GM23338 (cell line): ENCODE measurements around the gene C1QL4. TPM values are rescaled to one million over a fixed set of nuclear protein-coding genes. Genes with fewer than 3 reads are reported as not detected.

Source experiments
- ATAC-seq: fragments of 200-7000 bp; cut with Tn5 transposase; 3 replicates; pipeline ENCODE4 v1.9.1; 2020
- DNase-seq: peaks from one replicate; pipeline ENCODE4 v3.0.0-alpha.2; 2015; ENCODE audit warnings: low spot score
- H2AFZ ChIP-seq: fragments of 200-600 bp; sonication (generic); 2 replicates; pipeline ENCODE4 v1.8.0; 2016; ENCODE audit warnings: antibody characterized with exemption, mild to moderate bottlenecking, moderate library complexity
- H3F3A ChIP-seq: fragments of 200-600 bp; sonication (generic); replicated peaks from 2 replicates; pipeline ENCODE4 v1.8.0; 2017; ENCODE audit warnings: antibody characterized with exemption, mixed run types, low read depth
- H3K27ac ChIP-seq: fragments of 200-600 bp; sonication (generic); 2 replicates; pipeline ENCODE4 v1.6.1; 2016; ENCODE audit warnings: low read depth
- H3K27me3 ChIP-seq: fragments of 200-600 bp; sonication (generic); 2 replicates; pipeline ENCODE4 v1.8.0; 2016; ENCODE audit warnings: mild to moderate bottlenecking, mixed run types, moderate library complexity; ENCODE audit not compliant: insufficient read depth
- H3K36me3 ChIP-seq: fragments of 200-600 bp; sonication (generic); 2 replicates; pipeline ENCODE4 v1.8.0; 2016; ENCODE audit warnings: mild to moderate bottlenecking; ENCODE audit not compliant: insufficient read depth
- H3K4me1 ChIP-seq: fragments of 200-600 bp; sonication (generic); 2 replicates; pipeline ENCODE4 v1.8.0; 2016; ENCODE audit warnings: mild to moderate bottlenecking, moderate library complexity; ENCODE audit not compliant: insufficient read depth
- H3K4me2 ChIP-seq: fragments of 200-600 bp; sonication (generic); 2 replicates; pipeline ENCODE4 v1.7.1; 2017; ENCODE audit warnings: mixed run types
- H3K4me3 ChIP-seq: fragments of 200-600 bp; sonication (generic); 2 replicates; pipeline ENCODE4 v1.6.1; 2016; ENCODE audit warnings: mixed run types
- H3K79me2 ChIP-seq: fragments of 200-600 bp; sonication (generic); replicated peaks from 2 replicates; pipeline ENCODE4 v1.8.0; 2017; ENCODE audit warnings: mild to moderate bottlenecking; ENCODE audit not compliant: insufficient read depth
- H3K9me2 ChIP-seq: fragments of 200-600 bp; sonication (generic); 2 replicates; pipeline ENCODE4 v1.8.0; 2017; ENCODE audit not compliant: insufficient read depth
- H4K20me1 ChIP-seq: fragments of 200-600 bp; sonication (generic); replicated peaks from 2 replicates; pipeline ENCODE4 v1.8.0; 2017; ENCODE audit warnings: mild to moderate bottlenecking; ENCODE audit not compliant: insufficient read depth
- H3K27ac Mint-ChIP-seq: 2 replicates; pipeline ENCODE4 v1.8.0; 2020; ENCODE audit warnings: inconsistent platforms, mild to moderate bottlenecking, moderate library complexity, mixed read lengths
- H3K27me3 Mint-ChIP-seq: 3 replicates; pipeline ENCODE4 v1.8.0; 2022; ENCODE audit warnings: low read depth, mild to moderate bottlenecking, moderate library complexity, mixed read lengths, inconsistent platforms; ENCODE audit not compliant: insufficient read depth, poor library complexity
- H3K36me3 Mint-ChIP-seq: 3 replicates; pipeline ENCODE4 v1.8.0; 2021; ENCODE audit warnings: low read depth, mild to moderate bottlenecking, inconsistent platforms, moderate library complexity, mixed read lengths
- H3K4me1 Mint-ChIP-seq: 3 replicates; pipeline ENCODE4 v1.8.0; 2020; ENCODE audit warnings: mild to moderate bottlenecking, inconsistent platforms, mixed read lengths
- H3K4me3 Mint-ChIP-seq: 3 replicates; pipeline ENCODE4 v1.8.0; 2021; ENCODE audit warnings: moderate library complexity, mild to moderate bottlenecking, inconsistent platforms, mixed read lengths
- H3K9me3 Mint-ChIP-seq: 3 replicates; pipeline ENCODE4 v1.8.0; 2020; ENCODE audit warnings: moderate library complexity, mild to moderate bottlenecking, inconsistent platforms, mixed read lengths
- EZH2 ChIP-seq: fragments of 200-600 bp; sonication (generic); IDR thresholded peaks from one replicate; pipeline ENCODE4 v1.8.0; 2017; ENCODE audit warnings: antibody characterized with exemption, mild to moderate bottlenecking, low read depth; ENCODE audit not compliant: unreplicated experiment
- EZH2phosphoT487 ChIP-seq: fragments of 200-600 bp; sonication (generic); IDR thresholded peaks from one replicate; pipeline ENCODE4 v1.8.1; 2018; ENCODE audit warnings: antibody characterized with exemption; ENCODE audit not compliant: unreplicated experiment
- JUNB ChIP-seq: IDR thresholded peaks from one replicate; pipeline ENCODE4 v1.6.1; 2016; ENCODE audit warnings: antibody characterized with exemption; ENCODE audit not compliant: unreplicated experiment
- NANOG ChIP-seq: IDR thresholded peaks from 2 replicates; pipeline ENCODE4 v1.6.1; 2016; ENCODE audit warnings: antibody characterized with exemption, borderline replicate concordance
- ZNF331 ChIP-seq: fragments of 250-450 bp; sonication (Bioruptor Pico); IDR thresholded peaks from 2 replicates; pipeline ENCODE4 v1.5.0; 2020; ENCODE audit warnings: low read depth, mild to moderate bottlenecking, moderate library complexity
- polyA plus RNA-seq: library from polyadenylated mRNA; unstranded; fragments of >200 nt; fragmentation: Nextera tagmentation; extraction: Ambion mirVana; gene quantifications from 2 replicates; pipeline ENCODE4 v1.2.1, GENCODE V29; 2016
- total RNA-seq: library from RNA; depleted of rRNA; stranded (reverse); fragments of >200 nt; shearing (Covaris generic); gene quantifications from 2 replicates; pipeline ENCODE4 v1.2.3, GENCODE V29; 2014
- TF ChIP-seq, protein P1 (sequence below), 2 experiments: fragments of 200-600 bp in 1 of 2; sonication (generic) in 1 of 2; conservative IDR thresholded peaks; 2 replicates each; pipeline versions ENCODE4 v1.5.1 to v1.6.1; 2016 to 2017; ENCODE audit warnings: antibody characterized with exemption in 2 of 2, low read depth in 2 of 2, mild to moderate bottlenecking in 2 of 2, moderate library complexity in 1 of 2
- TF ChIP-seq, protein P2 (sequence below): IDR thresholded peaks from 2 replicates; pipeline ENCODE4 v1.6.1; 2016; ENCODE audit warnings: antibody characterized with exemption
- TF ChIP-seq, protein P3 (sequence below): fragments of 250-450 bp; sonication (Bioruptor Pico); IDR thresholded peaks from 2 replicates; pipeline ENCODE4 v1.5.0; 2020; ENCODE audit warnings: mild to moderate bottlenecking, moderate library complexity
- TF ChIP-seq, protein P4 (sequence below): IDR thresholded peaks from one replicate; pipeline ENCODE4 v1.6.1; 2018; ENCODE audit warnings: antibody characterized with exemption; ENCODE audit not compliant: unreplicated experiment

The C1QL4 gene
- total and polyA plus RNA-seq, 2 experiments from 2014 or later: not detected

DNA sequence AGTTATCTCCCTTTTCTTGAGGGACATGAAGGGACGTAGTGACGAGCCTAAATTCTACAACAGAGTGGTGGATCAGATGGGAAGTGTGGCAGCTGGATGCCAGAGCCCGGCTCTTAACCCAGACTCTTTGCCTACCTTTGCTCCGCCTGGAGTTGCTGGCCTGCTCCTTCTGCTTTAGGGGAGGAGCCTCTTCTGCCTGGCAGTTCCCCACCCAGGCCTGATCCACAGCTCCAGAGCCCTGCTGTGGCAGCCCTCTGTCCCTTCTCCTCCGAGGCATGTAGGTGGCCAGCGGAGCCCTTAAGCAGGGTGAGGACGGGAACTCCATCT lies 44.3 kb downstream of the C1QL4 start:
- Histone ChIP-seq H3K27me3 (peaks cover 97% of the 10 kb centered on the region), H3K36me3 (no peaks in the 10 kb centered on the region), H4K20me1 (no peaks in the 10 kb centered on the region), H3F3A (peaks cover 9% of the 10 kb centered on the region; the same call in 1 of the 2 replicates), H3K4me1 (peaks cover 25% of the 10 kb centered on the region), H3K4me2 (peak overlapping the region; percentile 69), H3K4me3 (peak overlapping the region; percentile 48), H3K27ac (no peak overlapping the region), H2AFZ (no peak overlapping the region; the same call in 1 of the 2 replicates), H3K79me2 (no peaks in the 10 kb centered on the region), H3K9me2 (no peaks in the 10 kb centered on the region)
- peaks cover 19% of the 10 kb centered on the region; the same call in 2 of the 3 replicates for H3K4me1 Mint-ChIP-seq
- TF ChIP-seq NANOG (no peak), JUNB (no peak), EZH2phosphoT487 (no peak), ZNF331 (CRISPR knock-in tag) (no peak), EZH2 (no peak)
- TF ChIP-seq, protein P1, sequence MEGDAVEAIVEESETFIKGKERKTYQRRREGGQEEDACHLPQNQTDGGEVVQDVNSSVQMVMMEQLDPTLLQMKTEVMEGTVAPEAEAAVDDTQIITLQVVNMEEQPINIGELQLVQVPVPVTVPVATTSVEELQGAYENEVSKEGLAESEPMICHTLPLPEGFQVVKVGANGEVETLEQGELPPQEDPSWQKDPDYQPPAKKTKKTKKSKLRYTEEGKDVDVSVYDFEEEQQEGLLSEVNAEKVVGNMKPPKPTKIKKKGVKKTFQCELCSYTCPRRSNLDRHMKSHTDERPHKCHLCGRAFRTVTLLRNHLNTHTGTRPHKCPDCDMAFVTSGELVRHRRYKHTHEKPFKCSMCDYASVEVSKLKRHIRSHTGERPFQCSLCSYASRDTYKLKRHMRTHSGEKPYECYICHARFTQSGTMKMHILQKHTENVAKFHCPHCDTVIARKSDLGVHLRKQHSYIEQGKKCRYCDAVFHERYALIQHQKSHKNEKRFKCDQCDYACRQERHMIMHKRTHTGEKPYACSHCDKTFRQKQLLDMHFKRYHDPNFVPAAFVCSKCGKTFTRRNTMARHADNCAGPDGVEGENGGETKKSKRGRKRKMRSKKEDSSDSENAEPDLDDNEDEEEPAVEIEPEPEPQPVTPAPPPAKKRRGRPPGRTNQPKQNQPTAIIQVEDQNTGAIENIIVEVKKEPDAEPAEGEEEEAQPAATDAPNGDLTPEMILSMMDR (conservative IDR thresholded peaks at IDR 0.05; ENCODE audit: low read depth in 2 of 2): no peak
- TF ChIP-seq, protein P2, sequence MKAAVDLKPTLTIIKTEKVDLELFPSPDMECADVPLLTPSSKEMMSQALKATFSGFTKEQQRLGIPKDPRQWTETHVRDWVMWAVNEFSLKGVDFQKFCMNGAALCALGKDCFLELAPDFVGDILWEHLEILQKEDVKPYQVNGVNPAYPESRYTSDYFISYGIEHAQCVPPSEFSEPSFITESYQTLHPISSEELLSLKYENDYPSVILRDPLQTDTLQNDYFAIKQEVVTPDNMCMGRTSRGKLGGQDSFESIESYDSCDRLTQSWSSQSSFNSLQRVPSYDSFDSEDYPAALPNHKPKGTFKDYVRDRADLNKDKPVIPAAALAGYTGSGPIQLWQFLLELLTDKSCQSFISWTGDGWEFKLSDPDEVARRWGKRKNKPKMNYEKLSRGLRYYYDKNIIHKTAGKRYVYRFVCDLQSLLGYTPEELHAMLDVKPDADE: no peak
- TF ChIP-seq, protein P3, sequence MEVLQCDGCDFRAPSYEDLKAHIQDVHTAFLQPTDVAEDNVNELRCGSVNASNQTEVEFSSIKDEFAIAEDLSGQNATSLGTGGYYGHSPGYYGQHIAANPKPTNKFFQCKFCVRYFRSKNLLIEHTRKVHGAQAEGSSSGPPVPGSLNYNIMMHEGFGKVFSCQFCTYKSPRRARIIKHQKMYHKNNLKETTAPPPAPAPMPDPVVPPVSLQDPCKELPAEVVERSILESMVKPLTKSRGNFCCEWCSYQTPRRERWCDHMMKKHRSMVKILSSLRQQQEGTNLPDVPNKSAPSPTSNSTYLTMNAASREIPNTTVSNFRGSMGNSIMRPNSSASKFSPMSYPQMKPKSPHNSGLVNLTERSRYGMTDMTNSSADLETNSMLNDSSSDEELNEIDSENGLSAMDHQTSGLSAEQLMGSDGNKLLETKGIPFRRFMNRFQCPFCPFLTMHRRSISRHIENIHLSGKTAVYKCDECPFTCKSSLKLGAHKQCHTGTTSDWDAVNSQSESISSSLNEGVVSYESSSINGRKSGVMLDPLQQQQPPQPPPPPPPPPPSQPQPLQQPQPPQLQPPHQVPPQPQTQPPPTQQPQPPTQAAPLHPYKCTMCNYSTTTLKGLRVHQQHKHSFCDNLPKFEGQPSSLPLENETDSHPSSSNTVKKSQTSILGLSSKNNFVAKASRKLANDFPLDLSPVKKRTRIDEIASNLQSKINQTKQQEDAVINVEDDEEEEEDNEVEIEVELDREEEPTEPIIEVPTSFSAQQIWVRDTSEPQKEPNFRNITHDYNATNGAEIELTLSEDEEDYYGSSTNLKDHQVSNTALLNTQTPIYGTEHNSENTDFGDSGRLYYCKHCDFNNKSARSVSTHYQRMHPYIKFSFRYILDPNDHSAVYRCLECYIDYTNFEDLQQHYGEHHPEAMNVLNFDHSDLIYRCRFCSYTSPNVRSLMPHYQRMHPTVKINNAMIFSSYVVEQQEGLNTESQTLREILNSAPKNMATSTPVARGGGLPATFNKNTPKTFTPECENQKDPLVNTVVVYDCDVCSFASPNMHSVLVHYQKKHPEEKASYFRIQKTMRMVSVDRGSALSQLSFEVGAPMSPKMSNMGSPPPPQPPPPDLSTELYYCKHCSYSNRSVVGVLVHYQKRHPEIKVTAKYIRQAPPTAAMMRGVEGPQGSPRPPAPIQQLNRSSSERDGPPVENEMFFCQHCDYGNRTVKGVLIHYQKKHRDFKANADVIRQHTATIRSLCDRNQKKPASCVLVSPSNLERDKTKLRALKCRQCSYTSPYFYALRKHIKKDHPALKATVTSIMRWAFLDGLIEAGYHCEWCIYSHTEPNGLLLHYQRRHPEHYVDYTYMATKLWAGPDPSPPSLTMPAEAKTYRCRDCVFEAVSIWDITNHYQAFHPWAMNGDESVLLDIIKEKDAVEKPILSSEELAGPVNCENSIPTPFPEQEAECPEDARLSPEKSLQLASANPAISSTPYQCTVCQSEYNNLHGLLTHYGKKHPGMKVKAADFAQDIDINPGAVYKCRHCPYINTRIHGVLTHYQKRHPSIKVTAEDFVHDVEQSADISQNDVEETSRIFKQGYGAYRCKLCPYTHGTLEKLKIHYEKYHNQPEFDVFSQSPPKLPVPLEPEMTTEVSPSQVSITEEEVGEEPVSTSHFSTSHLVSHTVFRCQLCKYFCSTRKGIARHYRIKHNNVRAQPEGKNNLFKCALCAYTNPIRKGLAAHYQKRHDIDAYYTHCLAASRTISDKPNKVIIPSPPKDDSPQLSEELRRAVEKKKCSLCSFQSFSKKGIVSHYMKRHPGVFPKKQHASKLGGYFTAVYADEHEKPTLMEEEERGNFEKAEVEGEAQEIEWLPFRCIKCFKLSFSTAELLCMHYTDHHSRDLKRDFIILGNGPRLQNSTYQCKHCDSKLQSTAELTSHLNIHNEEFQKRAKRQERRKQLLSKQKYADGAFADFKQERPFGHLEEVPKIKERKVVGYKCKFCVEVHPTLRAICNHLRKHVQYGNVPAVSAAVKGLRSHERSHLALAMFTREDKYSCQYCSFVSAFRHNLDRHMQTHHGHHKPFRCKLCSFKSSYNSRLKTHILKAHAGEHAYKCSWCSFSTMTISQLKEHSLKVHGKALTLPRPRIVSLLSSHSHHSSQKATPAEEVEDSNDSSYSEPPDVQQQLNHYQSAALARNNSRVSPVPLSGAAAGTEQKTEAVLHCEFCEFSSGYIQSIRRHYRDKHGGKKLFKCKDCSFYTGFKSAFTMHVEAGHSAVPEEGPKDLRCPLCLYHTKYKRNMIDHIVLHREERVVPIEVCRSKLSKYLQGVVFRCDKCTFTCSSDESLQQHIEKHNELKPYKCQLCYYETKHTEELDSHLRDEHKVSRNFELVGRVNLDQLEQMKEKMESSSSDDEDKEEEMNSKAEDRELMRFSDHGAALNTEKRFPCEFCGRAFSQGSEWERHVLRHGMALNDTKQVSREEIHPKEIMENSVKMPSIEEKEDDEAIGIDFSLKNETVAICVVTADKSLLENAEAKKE (CRISPR knock-in tag): no peak
- TF ChIP-seq, protein P4, sequence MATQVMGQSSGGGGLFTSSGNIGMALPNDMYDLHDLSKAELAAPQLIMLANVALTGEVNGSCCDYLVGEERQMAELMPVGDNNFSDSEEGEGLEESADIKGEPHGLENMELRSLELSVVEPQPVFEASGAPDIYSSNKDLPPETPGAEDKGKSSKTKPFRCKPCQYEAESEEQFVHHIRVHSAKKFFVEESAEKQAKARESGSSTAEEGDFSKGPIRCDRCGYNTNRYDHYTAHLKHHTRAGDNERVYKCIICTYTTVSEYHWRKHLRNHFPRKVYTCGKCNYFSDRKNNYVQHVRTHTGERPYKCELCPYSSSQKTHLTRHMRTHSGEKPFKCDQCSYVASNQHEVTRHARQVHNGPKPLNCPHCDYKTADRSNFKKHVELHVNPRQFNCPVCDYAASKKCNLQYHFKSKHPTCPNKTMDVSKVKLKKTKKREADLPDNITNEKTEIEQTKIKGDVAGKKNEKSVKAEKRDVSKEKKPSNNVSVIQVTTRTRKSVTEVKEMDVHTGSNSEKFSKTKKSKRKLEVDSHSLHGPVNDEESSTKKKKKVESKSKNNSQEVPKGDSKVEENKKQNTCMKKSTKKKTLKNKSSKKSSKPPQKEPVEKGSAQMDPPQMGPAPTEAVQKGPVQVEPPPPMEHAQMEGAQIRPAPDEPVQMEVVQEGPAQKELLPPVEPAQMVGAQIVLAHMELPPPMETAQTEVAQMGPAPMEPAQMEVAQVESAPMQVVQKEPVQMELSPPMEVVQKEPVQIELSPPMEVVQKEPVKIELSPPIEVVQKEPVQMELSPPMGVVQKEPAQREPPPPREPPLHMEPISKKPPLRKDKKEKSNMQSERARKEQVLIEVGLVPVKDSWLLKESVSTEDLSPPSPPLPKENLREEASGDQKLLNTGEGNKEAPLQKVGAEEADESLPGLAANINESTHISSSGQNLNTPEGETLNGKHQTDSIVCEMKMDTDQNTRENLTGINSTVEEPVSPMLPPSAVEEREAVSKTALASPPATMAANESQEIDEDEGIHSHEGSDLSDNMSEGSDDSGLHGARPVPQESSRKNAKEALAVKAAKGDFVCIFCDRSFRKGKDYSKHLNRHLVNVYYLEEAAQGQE: no peak
- H3K4me3 Mint-ChIP-seq: no peak overlapping the region
- no peaks in the 10 kb centered on the region; the same call in 2 of the 3 replicates for H3K9me3 Mint-ChIP-seq
- no peak overlapping the region for H3K27ac Mint-ChIP-seq
- DNase-seq (no peak), ATAC-seq (no peak)
- H3K27me3 Mint-ChIP-seq: peaks cover 84% of the 10 kb centered on the region
- no peaks in the 10 kb centered on the region for H3K36me3 Mint-ChIP-seq
